GM12865 (cell line): ENCODE measurements around the gene MXRA5.
"Not testable (repeated sequence)": the region's sequence is repeated elsewhere in the genome, so short reads cannot be mapped to it uniquely, and the experiment has no call there.

Source experiments
- DNase-seq: peaks from one replicate; pipeline ENCODE4 v3.0.0; 2010; ENCODE audit warnings: low read depth
- H3K4me3 ChIP-seq: 2 replicates; pipeline ENCODE4 v1.5.1; 2011; ENCODE audit warnings: mild to moderate bottlenecking, low read depth, low read length, control low read depth
- CTCF ChIP-seq: IDR thresholded peaks from 2 replicates; pipeline ENCODE4 v1.5.1; 2011; ENCODE audit warnings: low read length, control low read depth, low read depth, inconsistent platforms; ENCODE audit not compliant: insufficient read depth; ENCODE audit errors: missing control alignments

Gene MXRA5

GRCh38 chrX:3293251-3293650 lies 53.2 kb downstream of the MXRA5 start:
- H3K4me3 ChIP-seq, result no peak overlapping the region
- no peak for DNase-seq
- TF ChIP-seq CTCF, result no peak

- no peak for DNase-seq
- no peak for TF ChIP-seq CTCF
- no peak overlapping the region for H3K4me3 ChIP-seq
These were observed 55.9 kb downstream of the MXRA5 start for GRCh38 chrX:3290561-3290960.

- H3K4me3 ChIP-seq, result no peak overlapping the region
- TF ChIP-seq CTCF, result no peak
- DNase-seq, result no peak
These were observed 60.1 kb downstream of the MXRA5 start for GRCh38 chrX:3286196-3286945.

- no peak for TF ChIP-seq CTCF
- DNase-seq, result no peak
- H3K4me3 ChIP-seq, result no peak overlapping the region
These were observed 65.7 kb downstream of the MXRA5 start for GRCh38 chrX:3280706-3281105.

- not testable (repeated sequence) for H3K4me3 ChIP-seq, DNase-seq
These were observed 72.8 kb downstream of the MXRA5 start for GRCh38 chrX:3273668-3274067.

GRCh38 chrX:3271834-3272186 lies 74.6 kb downstream of the MXRA5 start:
- no peak for DNase-seq
- no peak overlapping the region for H3K4me3 ChIP-seq
- no peak for TF ChIP-seq CTCF

- no peak for DNase-seq
- H3K4me3 ChIP-seq, result no peak overlapping the region
- no peak for TF ChIP-seq CTCF
These were observed 75.1 kb downstream of the MXRA5 start for GRCh38 chrX:3271183-3271833.
